Medulla oblongata (tissue), 1 donor: ENCODE measurements around the gene STAT6.
A peak's percentile ranks its signal among the peaks of the same experiment; 100 is the strongest.

Experiments
- DNase-seq: peaks from one replicate; pipeline ENCODE4 v3.0.0-alpha.2; 2015; ENCODE audit errors: extremely low spot score

STAT6 gene

DNA sequence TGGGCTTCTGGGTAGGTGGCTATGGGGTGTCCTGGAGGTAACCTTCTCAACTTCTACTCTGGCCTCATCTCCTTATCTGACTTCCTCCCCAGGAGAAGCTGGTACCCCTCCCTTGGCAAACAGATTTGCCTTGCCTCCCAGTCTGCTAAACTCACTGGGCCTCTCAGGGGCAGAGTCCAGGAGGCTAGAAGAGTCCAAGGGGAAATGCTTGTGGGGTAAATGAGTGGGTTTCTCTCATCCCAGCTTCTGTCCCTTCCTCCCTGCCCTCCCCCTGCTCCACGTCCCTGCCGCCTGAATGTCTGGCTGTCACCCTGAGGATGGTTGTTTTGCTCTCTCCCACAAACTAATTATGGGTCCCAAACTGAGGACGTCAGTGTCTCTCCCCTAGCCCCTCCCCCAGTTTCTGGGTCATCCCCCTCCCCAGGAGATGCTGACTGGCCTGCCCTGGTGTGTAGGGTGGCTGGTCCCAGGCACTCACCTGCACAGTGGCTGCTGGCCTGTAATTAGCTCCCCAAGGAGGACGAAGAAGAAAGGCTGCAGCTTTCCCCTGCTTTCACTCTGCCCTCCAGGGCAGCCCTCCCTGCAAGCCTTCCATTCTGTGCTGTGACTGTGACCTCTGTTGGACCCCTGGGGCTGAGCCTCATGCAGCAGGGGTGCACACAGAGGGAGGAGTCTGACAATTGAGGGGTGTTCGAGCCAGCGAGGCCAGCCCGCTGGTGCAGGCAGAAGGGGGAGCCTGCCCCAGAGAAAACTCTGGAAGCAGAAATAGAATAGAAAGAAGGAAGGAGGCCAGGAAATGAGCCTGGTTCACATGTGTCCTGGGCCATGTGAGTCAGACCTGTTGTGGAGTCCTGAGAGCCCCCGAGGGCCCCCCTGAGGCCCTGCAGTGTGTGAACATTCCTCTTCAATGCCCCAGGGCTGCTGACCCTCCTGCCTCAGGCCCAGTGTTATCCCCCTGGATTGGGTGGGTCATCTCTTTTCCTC, 36.1 kb upstream of the STAT6 start, which contains the start of gene LRP1-AS:
LRP1-AS (minus strand) TSS at position 659 of the 984 bp plus-strand sequence.
- DNase-seq = peak; percentile 70

DNA sequence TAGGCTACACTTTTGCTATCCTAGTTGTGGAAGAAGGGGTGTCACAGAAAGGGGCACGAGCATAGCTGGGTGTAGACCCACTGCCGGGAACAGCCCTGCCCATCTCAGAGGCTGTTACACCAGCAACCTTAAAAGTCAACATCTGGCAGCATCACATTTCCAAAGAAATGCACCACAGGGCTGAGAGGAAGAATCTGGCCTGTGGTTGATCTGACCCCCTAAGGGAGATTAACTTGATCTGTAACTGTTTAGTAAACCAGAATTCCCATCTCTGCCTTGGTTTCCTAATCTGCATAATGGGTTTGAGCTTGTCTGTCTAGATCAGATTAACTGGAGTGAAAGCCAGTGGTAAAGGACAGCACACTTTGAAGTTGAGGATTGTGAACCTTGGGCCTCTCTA, 34.9 kb upstream of the STAT6 start:
- no peak for DNase-seq

DNA sequence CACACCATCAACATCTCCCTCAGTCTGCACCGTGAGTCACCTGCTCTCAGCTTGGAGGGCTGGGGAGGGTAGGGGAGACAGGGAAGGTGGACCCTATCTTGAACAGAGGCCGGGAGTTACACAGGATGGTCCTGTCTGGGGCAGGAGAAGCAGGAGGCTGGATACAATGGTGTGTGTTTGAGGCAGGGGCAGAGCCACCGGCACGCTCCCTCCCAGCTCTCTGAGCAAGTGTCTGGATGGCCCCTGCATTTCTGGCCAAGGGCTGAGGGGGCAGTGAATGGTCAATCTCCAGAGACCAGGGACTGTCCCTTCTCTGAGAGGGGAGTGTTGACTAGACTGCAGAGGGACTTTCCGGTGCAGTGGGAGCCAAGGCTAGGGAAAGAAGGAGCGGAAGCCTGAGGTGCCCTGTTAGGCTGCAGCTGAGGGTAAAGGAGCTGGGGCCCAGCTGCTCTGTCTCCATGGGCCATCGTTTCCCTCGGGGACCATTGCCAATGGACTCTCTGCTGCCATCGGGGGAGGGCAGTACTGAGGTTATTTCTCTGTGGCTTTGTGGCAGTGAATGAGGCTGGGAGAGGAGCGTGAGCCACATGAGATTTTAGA, 34.4 kb upstream of the STAT6 start:
- peak; percentile 76 for DNase-seq

DNA sequence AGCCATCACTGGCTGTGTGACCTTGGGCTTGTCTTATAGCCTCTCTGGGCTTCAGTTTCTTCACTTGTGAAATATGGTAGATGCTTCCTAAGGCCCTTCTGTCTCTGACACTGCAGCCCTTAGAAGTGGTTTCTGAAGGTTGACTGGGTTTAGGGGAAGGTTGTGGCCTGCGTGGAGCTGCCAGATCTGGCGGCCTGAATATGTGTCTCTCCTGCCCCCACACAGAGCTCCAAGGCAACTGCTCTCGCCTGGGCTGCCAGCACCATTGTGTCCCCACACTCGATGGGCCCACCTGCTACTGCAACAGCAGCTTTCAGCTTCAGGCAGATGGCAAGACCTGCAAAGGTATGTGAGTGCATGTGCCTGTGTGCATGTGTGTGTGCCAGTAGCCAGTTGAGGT, 32.3 kb upstream of the STAT6 start:
- no peak for DNase-seq

DNA sequence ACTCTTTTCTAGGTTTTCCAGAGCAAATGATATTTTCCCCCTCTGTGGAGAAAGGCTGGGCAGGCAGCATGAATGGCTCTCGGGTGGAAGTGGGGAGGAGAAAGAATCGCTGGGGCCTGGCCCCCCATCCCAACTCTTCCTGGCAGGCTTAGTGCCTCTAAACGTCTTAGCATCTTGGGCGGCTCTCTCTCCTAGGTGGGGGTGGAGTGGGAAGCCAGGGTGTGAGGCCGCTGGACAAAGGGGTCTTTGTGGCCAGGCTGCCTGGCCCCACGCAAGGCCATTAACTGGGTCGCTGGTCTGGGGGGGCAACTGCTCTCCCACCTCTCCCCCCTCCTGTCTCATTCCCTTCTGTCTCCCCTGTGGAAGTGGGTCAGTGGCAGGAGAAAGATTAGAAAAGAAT, 31.6 kb upstream of the STAT6 start:
- DNase-seq = peak; percentile 64

DNA sequence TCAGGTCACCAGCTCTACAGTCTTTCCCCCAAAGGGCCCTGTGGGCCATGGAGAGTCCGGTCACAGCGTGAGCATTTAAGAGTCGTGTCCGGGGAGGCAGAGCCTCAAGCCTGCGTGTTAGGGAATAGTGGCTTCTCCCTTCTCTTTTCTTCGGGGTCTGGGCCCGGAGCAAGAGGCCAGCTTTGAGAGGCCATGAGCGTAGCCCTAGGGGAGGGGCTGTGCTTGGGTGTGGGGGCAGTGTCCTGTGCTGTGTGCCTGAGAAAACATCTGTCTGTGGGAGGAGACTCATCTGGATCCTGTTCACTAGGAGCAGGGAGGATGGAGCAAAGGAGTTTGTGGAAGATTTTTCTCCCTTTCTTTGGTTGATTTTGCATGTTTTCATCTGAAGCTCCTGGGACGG, 31.0 kb upstream of the STAT6 start:
- no peak for DNase-seq

DNA sequence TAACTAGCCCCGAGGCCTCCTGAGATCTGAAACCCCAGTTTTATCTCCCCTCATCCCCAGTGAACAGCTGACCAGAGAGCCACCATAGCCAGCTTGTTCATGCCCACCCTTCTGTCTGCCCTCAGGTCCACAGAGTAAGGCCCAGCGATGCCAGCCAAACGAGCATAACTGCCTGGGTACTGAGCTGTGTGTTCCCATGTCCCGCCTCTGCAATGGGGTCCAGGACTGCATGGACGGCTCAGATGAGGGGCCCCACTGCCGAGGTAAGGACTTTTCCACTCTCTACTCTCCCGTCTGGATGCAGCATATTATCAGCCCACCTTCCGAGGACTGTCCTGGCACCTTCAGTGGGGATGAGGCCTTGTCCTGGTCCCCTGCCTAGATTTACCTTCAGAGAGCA, 30.1 kb upstream of the STAT6 start:
- no peak for DNase-seq

DNA sequence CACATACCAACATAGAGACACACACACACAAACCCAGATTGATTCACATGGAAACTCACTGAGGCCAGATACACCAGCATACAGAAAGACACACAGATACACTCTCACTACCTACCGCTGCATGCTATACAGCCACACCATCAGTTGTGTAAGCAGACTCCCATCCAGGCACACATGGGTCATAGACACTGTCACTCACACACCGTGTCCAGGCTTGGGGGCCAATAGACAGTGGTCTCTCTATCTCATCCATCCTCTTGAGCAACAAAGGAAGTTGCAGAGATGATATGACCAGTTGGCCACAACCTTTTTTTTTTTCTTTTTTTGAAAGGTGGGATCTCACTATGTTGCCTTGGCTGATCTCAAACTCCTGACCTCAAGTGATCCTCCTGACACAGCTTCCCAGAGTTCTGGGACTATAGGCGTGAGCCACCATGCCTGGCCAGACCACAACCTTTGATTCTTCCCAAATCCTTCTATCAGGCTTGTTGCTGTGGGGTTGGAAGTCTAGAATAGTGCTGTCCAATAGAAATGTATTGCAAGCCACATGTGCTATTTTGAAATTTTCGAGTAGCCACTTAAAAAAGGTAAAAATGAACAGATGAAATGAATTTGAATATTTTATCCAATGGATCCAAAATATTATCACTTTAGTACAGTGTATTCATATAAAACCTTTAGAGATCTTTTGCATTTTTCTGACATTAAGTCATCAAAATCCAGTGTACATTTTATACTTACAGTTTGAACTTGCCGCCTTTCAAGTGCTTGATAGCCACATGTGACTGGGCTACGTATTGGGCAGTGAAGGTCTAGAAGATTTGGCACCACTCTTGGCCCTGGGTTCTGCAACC, 28.9 kb upstream of the STAT6 start:
- DNase-seq = no peak

DNA sequence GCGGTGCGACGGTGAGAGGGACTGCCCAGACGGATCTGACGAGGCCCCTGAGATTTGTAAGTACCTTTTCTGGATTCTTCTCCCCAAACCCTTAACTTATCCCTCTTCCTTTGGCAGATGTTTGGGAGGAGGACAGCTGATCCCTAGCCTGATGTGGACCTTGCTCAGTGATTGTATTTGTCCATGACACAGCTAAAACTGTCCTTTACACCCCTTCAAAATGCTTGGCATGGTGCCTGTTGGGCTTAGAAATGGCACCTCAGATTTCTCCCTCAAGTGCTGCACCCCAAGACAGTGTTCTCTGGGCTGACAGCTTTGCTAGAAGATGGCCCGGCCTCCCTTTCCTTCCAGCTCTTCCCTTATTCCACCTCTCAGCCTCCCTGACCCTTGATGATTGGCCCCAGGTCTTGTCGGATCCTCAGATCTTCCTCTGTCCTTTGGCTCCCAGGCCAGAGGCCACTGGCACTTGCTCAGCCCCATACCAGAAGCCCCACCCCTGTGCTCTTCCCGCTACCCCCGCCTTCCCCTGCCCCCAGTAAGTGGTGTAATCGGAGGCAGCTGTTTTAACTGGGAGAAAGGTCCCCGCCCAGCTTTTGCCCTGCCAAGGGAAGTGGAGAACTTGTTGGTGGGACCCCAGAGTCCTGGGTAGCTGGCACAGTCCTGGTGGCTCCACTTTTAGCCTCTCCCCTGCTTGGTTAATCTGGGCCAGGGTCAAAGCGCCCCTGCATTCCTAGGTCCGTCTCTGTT, 27.5 kb upstream of the STAT6 start:
- DNase-seq = no peak

DNA sequence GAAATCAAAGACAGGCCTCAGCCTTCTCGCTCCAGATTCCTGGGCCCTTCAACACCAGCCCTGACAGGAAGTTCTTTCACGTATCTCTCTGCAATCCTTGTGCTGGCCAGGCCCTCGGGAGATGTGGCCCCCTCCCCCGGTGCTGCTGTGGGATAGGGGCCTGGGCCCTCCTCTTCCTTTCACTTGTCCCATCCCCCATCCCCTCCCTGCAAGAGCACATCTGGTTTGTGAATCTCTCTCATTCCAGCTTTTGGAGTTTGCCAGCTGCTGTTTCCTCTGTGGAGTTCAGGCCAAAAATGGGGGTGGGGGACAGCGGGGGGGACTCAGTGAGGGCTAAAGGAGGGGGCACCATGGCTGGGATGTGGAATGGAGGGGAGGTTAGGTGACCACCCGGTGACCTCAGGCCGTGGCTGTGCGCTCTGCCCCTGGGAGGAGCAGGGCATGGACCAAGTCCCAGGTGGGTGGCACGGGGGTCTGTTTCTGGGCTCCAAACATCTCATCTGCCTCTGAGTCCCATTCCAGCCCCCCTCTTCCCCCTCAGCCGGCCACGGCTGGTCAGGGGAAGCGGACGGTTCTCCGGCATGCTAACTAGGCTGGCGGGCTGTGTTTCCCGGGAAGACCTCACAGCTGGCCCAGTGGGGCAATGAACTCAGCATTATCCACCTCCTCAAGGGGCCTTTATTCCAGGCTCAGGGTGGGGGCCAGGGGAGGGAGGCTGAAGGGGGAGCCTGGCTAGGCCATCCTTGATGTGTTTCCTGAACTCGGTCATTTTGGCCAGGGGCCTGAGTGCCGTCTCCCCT, 24.6 kb upstream of the STAT6 start:
- DNase-seq = peak; percentile 89

DNA sequence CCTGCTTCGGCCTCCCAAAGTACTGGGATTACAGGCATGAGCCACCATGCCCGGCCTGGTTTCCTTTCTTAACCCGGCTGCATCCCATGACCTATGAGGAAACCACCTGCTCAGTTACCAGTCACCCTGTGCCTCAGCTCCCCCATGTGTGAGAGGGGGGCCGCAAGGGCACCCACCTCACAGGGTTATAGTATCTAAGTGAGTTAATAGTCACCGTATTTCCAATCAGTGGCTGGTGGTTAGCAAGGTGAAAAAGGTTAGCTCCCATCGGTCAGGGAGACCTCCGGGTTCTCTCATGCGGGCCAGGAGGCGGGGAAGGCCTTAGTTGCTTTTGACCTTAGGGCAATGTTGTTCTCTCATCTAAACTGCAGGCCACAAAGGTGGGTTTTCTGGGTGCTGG, 23.8 kb upstream of the STAT6 start:
- DNase-seq = no peak

DNA sequence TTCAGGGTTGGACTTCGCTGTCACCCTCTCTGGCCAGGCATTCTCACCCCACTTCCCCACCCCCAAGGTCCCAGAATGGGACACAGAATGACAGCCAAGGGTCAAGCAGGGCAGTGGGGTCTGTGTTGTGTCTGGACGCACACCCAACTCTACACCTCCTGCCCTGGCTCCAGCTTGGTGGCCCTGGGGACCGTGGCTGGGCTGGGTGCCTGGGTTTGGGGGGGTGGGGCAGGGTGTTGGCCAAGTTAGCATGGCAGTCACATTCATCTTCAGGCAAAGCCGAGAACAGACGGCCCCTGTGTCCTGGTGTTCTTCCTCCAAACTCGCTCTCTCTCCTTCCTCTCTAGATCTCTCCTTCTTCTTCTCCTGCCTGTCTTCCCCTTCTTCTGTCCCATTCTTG, 22.8 kb upstream of the STAT6 start:
- DNase-seq = no peak

DNA sequence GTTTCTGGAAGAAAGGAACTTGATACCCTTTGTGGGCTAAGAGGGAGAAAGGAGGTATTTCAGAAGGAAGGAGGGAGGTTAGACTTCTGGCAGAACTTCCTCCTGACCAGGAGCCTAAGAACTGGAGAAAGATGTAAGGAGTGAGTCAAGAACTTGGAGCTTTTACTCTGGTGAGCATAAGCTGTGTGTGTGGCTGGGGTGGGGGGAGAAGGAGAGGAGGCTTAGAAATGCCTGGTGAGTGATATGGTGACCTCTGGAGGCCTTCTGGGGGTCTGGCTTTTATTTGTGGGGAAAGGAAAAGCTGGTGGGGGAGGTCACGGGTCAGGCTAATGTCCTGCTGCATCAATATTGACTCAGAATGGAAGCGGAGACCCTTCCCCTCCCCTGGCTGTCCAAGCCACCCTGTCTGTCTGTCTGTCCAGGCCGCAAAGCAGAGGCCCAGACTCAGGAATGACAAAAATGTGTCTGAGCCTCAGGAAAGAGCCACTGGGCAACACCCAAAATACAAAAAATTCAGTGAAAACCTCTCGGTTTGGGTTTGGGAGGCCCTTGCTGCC, 21.9 kb upstream of the STAT6 start:
- DNase-seq = no peak

DNA sequence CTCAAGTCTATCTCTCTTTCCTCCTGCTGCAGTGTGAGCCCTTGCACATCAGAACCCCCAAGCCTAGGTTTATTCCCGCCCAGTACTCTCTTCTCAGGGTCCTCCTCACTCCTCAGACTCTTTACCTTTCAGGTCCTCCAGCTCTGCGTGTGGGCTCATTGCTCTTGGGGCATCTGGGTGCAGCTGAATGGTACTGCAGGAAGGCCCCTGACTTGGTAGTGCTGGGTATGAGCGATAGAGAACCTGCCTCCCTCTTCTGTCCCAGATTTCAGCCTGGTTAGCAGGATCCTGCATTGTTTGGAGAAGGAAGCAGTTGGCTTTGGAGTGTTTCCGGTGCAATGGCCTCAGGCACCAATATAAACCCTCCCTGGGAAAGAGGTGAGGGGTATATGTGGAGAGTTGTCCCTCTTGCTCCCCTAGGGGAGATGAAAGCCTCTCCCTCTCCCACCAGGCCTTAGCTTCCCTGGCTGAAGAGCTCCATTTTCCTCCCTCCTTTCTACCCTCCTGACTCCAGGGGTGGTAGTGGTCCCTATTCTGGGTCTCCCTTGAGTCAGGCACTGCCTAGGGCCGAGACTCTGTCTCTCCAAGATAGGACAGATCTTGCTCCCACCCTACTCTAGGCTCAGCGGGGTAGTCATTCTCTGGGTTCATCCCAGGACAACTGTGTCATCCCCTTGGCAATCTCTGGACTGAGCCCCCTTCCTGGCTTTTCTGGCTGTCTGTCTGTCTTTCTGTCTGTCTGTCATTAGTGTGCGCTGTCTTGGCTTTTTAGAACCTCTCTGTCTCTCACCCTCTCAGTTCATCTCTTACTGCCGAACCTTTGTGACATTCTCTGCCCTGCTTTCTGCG, 21.0 kb upstream of the STAT6 start:
- no peak for DNase-seq

DNA sequence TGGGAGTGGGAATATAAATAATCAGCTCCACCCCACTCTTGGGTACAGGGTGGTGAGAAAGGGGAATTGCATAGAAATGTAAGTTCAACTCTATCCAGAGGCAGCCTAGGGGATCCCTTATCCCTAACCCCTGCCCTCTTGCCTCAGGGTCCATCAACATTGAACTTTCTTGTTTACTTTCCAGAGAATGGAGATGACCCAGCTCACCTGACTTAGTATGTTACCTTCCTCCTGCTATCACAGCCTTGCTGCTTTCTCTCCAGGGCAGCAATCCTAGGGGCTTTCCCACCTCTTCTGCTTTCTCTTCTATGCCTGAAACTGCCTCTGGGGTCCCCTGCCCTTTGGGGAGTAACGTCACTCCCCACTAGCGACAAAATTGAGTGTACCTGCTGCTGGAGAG, 19.8 kb upstream of the STAT6 start:
- DNase-seq = no peak

DNA sequence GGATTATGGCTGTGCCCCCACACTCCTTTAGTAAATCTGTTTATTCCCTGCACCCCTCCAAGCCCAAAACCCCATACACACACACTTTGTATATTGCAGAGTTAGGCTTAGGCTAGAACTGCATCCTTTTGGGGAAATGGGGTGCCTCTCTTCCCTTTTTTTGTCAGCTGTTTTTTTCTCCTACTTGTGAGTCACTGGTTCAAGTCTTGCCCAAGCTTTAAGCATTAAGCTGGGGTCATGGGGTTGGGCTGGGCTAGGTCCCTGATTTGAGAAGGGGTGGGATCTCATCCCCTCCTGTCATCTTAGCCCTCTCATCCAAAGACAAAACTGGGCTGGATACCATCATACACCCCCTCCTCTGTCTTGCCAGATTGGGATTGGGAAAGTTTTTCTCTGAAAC, 18.7 kb upstream of the STAT6 start:
- peak; percentile 41 for DNase-seq

DNA sequence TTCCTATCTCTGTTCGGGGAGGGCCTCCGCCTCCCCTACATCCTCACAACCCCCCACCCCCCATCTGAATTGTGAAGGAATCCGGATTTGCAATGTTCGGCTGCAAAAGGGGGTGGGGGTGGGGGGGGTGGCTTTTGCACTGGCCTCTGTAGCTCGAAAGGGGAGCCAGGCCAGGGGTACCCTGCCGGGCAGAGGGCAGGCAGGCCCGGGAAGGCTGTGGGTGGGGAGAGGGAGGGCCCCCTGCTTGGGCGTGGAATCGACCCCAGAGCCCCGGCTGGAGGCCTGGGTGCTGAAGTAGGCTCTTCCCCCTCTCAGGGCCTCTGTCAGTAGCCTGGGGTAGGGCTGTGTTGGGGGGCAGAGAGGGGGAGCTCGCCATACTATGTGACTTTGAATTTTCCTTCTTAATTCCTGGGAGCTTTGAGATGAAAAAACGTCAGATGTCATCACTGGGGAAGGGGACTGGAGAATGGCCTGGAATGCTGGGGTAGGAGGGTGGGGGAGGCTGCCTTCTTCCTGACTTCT, 18.2 kb upstream of the STAT6 start:
- DNase-seq = no peak

DNA sequence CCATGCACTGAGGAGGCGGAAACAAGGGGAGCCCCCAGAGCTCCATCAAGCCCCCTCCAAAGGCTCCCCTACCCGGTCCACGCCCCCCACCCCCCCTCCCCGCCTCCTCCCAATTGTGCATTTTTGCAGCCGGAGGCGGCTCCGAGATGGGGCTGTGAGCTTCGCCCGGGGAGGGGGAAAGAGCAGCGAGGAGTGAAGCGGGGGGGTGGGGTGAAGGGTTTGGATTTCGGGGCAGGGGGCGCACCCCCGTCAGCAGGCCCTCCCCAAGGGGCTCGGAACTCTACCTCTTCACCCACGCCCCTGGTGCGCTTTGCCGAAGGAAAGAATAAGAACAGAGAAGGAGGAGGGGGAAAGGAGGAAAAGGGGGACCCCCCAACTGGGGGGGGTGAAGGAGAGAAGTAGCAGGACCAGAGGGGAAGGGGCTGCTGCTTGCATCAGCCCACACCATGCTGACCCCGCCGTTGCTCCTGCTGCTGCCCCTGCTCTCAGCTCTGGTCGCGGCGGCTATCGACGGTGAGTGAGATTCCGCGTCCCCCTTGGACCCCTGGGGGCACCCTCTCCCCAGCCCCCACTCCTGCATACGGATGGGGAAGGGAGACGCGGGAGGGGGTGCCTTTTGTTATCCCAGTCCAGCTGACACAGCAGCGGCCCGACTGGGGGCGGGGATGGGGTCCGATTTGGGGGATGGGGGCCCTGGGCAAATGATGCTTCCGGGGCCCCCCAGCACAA, 17.5 kb upstream of the STAT6 start:
- DNase-seq = no peak
